Prostate gland (tissue), 2 donors: ENCODE results near the gene HMGA1. TPM values are rescaled to one million over a fixed set of nuclear protein-coding genes. Genes with fewer than 3 reads are reported as not detected.
"Not testable (repeated sequence)": the region's sequence is repeated elsewhere in the genome, so short reads cannot be mapped to it uniquely, and the experiment has no call there.

Experiments used
- DNase-seq: peaks from one replicate; pipeline ENCODE4 v3.0.0-alpha.2; 2019; ENCODE audit warnings: low spot score
- H3K27ac ChIP-seq, 2 donors: fragments of 200-600 bp; sonication (generic); 2 replicates each; pipeline ENCODE4 v1.5.1; 2017 to 2019
- H3K27me3 ChIP-seq: fragments of 200-600 bp; sonication (generic); replicated peaks from 2 replicates; pipeline ENCODE4 v1.5.1; 2019; ENCODE audit not compliant: insufficient read depth
- H3K36me3 ChIP-seq, 2 donors: fragments of 200-600 bp; sonication (generic); 1 replicate in 1 of 2; 2 replicates in 1 of 2; pipeline versions ENCODE4 v1.5.1 to v1.8.1; 2017 to 2019
- H3K4me1 ChIP-seq: fragments of 200-600 bp; sonication (generic); replicated peaks from 2 replicates; pipeline ENCODE4 v1.5.1; 2019
- H3K4me3 ChIP-seq, 2 donors: fragments of 200-600 bp; sonication (generic); 2 replicates each; pipeline ENCODE4 v1.5.1; 2017 to 2019
- H3K9me3 ChIP-seq: fragments of 200-600 bp; sonication (generic); 2 replicates; pipeline ENCODE4 v1.5.1; 2017
- CTCF ChIP-seq, 4 experiments: fragments of 200-600 bp in 2 of 4; fragments of 450-650 bp in 2 of 4; sonication (generic) in 2 of 4; IDR thresholded peaks; 1 replicate in 3 of 4; 2 replicates in 1 of 4; pipeline ENCODE4 v1.5.1; 2016 to 2019; ENCODE audit warnings: antibody characterized with exemption in 4 of 4, mild to moderate bottlenecking in 2 of 4, moderate library complexity in 2 of 4
- POLR2A ChIP-seq: fragments of 450-650 bp; IDR thresholded peaks from one replicate; pipeline ENCODE4 v1.6.1; 2016; ENCODE audit warnings: antibody characterized with exemption, mild to moderate bottlenecking
- POLR2AphosphoS5 ChIP-seq: sonication (generic); formaldehyde crosslinking; IDR thresholded peaks from one replicate; pipeline ENCODE4 v1.6.1; 2017; ENCODE audit warnings: antibody characterized with exemption
- WGBS: methylation state at CpG from one replicate; pipeline ENCODE4 v1.1.5; 2018; 5-methylcytosine and 5-hydroxymethylcytosine counted together
- intact Hi-C: fragments of 100-400 bp; cut with DNase I; formaldehyde crosslinking; loops from one replicate; pipeline ENCODE4 v1.14.2; 2022
- total RNA-seq, 2 donors: library from RNA; depleted of rRNA; stranded (reverse); fragments of >200 nt; gene quantifications; one replicate each; pipeline ENCODE4 v1.1.0, GENCODE V29; 2016

Gene HMGA1
- total RNA-seq, 2 donors from 2014 or later, result 29.4 to 139 TPM

GRCh38 chr6:34248727-34249468, 12.2 kb downstream of the HMGA1 start, which contains the start of gene SMIM29:
TSS of gene SMIM29 (minus strand) at chr6:34249006. CDS start at chr6:34247791, 1,215 bp downstream.
- H3K4me1 ChIP-seq, result no peaks in the 10 kb centered on the region
- peak; percentile 96 for DNase-seq
- no peaks in the 10 kb centered on the region for H3K27me3 ChIP-seq
- peak within 1 kb of the TSS; percentile 86 to 93 for H3K27ac ChIP-seq
- WGBS, result under 1% methylated on average over 78 of the region's 79 CpGs
- H3K36me3 ChIP-seq, result no peaks in the 10 kb centered on the region
- intact Hi-C loops, result loop anchor here (1.0 to 5.0 kb wide), 4 partner anchors 52 to 358 kb away; partner anchors contain the start of gene NUDT3
- peak within 1 kb of the TSS; percentile 72 to 81 for H3K4me3 ChIP-seq
- TF ChIP-seq CTCF (IDR thresholded peaks at IDR 0.05), result peak; percentile 94 to 99 (median 97)
- TF ChIP-seq POLR2A, result peak; percentile 86
- TF ChIP-seq POLR2AphosphoS5, result peak; percentile 98
- no peaks in the 10 kb centered on the region for H3K9me3 ChIP-seq

- DNase-seq, result no peak
- intact Hi-C loops, result loop anchor here (1.0 to 5.0 kb wide), 4 partner anchors 53 to 358 kb away; partner anchors contain the start of gene NUDT3
- TF ChIP-seq CTCF (IDR thresholded peaks at IDR 0.05), result no peak
- no peak for TF ChIP-seq POLR2AphosphoS5
- TF ChIP-seq POLR2A, result no peak
- WGBS, result 47% methylated on average over 18 of the region's 18 CpGs
- no peaks in the 10 kb centered on the region for H3K9me3 ChIP-seq
- no peaks in the 10 kb centered on the region for H3K27me3 ChIP-seq
- H3K27ac ChIP-seq, result peak overlapping the region; percentile 86 to 93
- H3K4me1 ChIP-seq, result no peaks in the 10 kb centered on the region
- peak overlapping the region; percentile 72 to 81 for H3K4me3 ChIP-seq
- H3K36me3 ChIP-seq, result no peaks in the 10 kb centered on the region
Measured at GRCh38 chr6:34249469-34250261, 13.0 kb downstream of the HMGA1 start.

GRCh38 chr6:34252395-34252794, 15.7 kb downstream of the HMGA1 start:
- H3K36me3 ChIP-seq, DNase-seq, H3K9me3 ChIP-seq, H3K27me3 ChIP-seq, H3K27ac ChIP-seq, intact Hi-C loops, H3K4me1 ChIP-seq, H3K4me3 ChIP-seq: not testable (repeated sequence)
- 28% methylated on average over 2 of the region's 2 CpGs for WGBS

- intact Hi-C loops, result no loop called here
- H3K4me3 ChIP-seq, result no peak overlapping the region
- no peak for TF ChIP-seq POLR2A
- WGBS, result 92% methylated on average over 6 of the region's 6 CpGs
- no peaks in the 10 kb centered on the region for H3K27me3 ChIP-seq
- no peaks in the 10 kb centered on the region for H3K9me3 ChIP-seq
- H3K27ac ChIP-seq, result no peak overlapping the region
- no peak for DNase-seq
- no peaks in the 10 kb centered on the region for H3K36me3 ChIP-seq
- no peaks in the 10 kb centered on the region for H3K4me1 ChIP-seq
Measured at GRCh38 chr6:34259529-34260069, 22.9 kb downstream of the HMGA1 start.

- Histone ChIP-seq H3K4me1 (no peaks in the 10 kb centered on the region), H3K9me3 (no peaks in the 10 kb centered on the region), H3K27me3 (no peaks in the 10 kb centered on the region), H3K4me3 (no peak overlapping the region), H3K36me3 (no peaks in the 10 kb centered on the region), H3K27ac (no peak overlapping the region)
- intact Hi-C loops, result no loop called here
- WGBS, result 72% methylated on average over 17 of the region's 17 CpGs
- TF ChIP-seq CTCF (IDR thresholded peaks at IDR 0.05), result no peak
- no peak for DNase-seq
Measured at GRCh38 chr6:34260576-34261267, 24.0 kb downstream of the HMGA1 start.

GRCh38 chr6:34263484-34263883, 26.8 kb downstream of the HMGA1 start:
- H3K27me3 ChIP-seq, H3K4me1 ChIP-seq, H3K9me3 ChIP-seq, H3K4me3 ChIP-seq, H3K36me3 ChIP-seq, intact Hi-C loops, H3K27ac ChIP-seq, DNase-seq: not testable (repeated sequence)
- 89% methylated on average over 23 of the region's 23 CpGs for WGBS
